DND-41 (cell line): ENCODE data around the gene TCF25.

Experiments
- ATAC-seq: fragments of 200-7000 bp; cut with Tn5 transposase; 3 replicates; pipeline ENCODE4 v1.9.1; 2021; ENCODE audit warnings: low read depth; ENCODE audit not compliant: insufficient read depth
- DNase-seq: peaks from one replicate; pipeline ENCODE4 v3.0.0-alpha.2; 2020
- H2AFZ ChIP-seq: 2 replicates; pipeline ENCODE4 v1.6.0; 2012; ENCODE audit warnings: low read depth, low read length
- H3K27ac ChIP-seq: 2 replicates; pipeline ENCODE4 v1.5.1; 2012; ENCODE audit warnings: low read length, inconsistent platforms
- H3K27me3 ChIP-seq: fragments of 200-600 bp; sonication (generic); 2 replicates; pipeline ENCODE4 v1.6.0; 2012; ENCODE audit warnings: low read length, mild to moderate bottlenecking, inconsistent platforms; ENCODE audit not compliant: insufficient read depth, poor library complexity
- H3K36me3 ChIP-seq: 2 replicates; pipeline ENCODE4 v1.5.1; 2012; ENCODE audit warnings: low read length, inconsistent platforms; ENCODE audit not compliant: insufficient read depth
- H3K4me1 ChIP-seq: 2 replicates; pipeline ENCODE4 v1.5.1; 2012; ENCODE audit warnings: mild to moderate bottlenecking, low read length; ENCODE audit not compliant: insufficient read depth
- H3K4me2 ChIP-seq: 2 replicates; pipeline ENCODE4 v1.6.0; 2012; ENCODE audit warnings: mild to moderate bottlenecking, moderate library complexity, low read length, inconsistent platforms; ENCODE audit not compliant: insufficient read depth
- H3K4me3 ChIP-seq, 2 experiments: fragments of 200-600 bp in 1 of 2; shearing (Covaris generic) in 1 of 2; 2 replicates each; pipeline ENCODE4 v1.5.1; 2012 to 2016; ENCODE audit warnings: inconsistent platforms in 2 of 2, low read length in 2 of 2, mild to moderate bottlenecking in 2 of 2, low read depth in 1 of 2, moderate library complexity in 1 of 2
- H3K79me2 ChIP-seq: 2 replicates; pipeline ENCODE4 v1.6.0; 2012; ENCODE audit warnings: low read length, inconsistent platforms; ENCODE audit not compliant: insufficient read depth
- H3K9ac ChIP-seq: 2 replicates; pipeline ENCODE4 v1.6.0; 2012; ENCODE audit warnings: low read depth, mild to moderate bottlenecking, inconsistent platforms, low read length, moderate library complexity
- H3K9me3 ChIP-seq: 2 replicates; pipeline ENCODE4 v1.5.1; 2012; ENCODE audit warnings: low read length, moderate library complexity, mild to moderate bottlenecking, inconsistent platforms; ENCODE audit not compliant: insufficient read depth, severe bottlenecking
- H4K20me1 ChIP-seq: 2 replicates; pipeline ENCODE4 v1.6.0; 2012; ENCODE audit warnings: low read length; ENCODE audit not compliant: insufficient read depth
- CTCF ChIP-seq: IDR thresholded peaks from 2 replicates; pipeline ENCODE4 v1.5.1; 2012; ENCODE audit warnings: borderline replicate concordance, low read length, moderate library complexity, mild to moderate bottlenecking; ENCODE audit not compliant: poor library complexity, severe bottlenecking; ENCODE audit errors: extremely low read depth
- EZH2 ChIP-seq: IDR thresholded peaks from 3 replicates; pipeline ENCODE4 v1.6.1; 2012; ENCODE audit warnings: borderline replicate concordance, low read depth, mild to moderate bottlenecking, moderate library complexity, low read length, inconsistent platforms; ENCODE audit not compliant: severe bottlenecking

The TCF25 gene

GRCh38 chr16:89909777-89910716, 36.7 kb downstream of the TCF25 start:
- H3K27me3 ChIP-seq, result no peaks in the 10 kb centered on the region
- no peaks in the 10 kb centered on the region for H3K4me1 ChIP-seq
- H2AFZ ChIP-seq, result no peak overlapping the region
- no peak overlapping the region for H3K4me2 ChIP-seq
- H3K36me3 ChIP-seq, result peaks cover 65% of the 10 kb centered on the region
- peak; percentile 58 for DNase-seq
- no peaks in the 10 kb centered on the region for H3K79me2 ChIP-seq
- no peak overlapping the region for H3K27ac ChIP-seq
- TF ChIP-seq CTCF (peak; percentile 87), EZH2 (no peak)
- H4K20me1 ChIP-seq, result peaks cover 52% of the 10 kb centered on the region
- no peak overlapping the region for H3K9ac ChIP-seq
- no peak overlapping the region for H3K4me3 ChIP-seq
- ATAC-seq, result peak; percentile 72
- H3K9me3 ChIP-seq, result no peaks in the 10 kb centered on the region

- Histone ChIP-seq H3K36me3 (peaks cover 57% of the 10 kb centered on the region), H3K79me2 (no peaks in the 10 kb centered on the region), H3K4me1 (peaks cover 3% of the 10 kb centered on the region), H2AFZ (no peak overlapping the region), H4K20me1 (peaks cover 59% of the 10 kb centered on the region), H3K27me3 (no peaks in the 10 kb centered on the region), H3K27ac (no peak overlapping the region), H3K4me2 (no peak overlapping the region), H3K9ac (no peak overlapping the region), H3K4me3 (no peak overlapping the region), H3K9me3 (no peaks in the 10 kb centered on the region)
- ATAC-seq (0 out of 3 replicates have a peak, but pooled peaks have one; percentile 6), DNase-seq (no peak)
- TF ChIP-seq CTCF (no peak), EZH2 (no peak)
These were observed 37.4 kb downstream of the TCF25 start for GRCh38 chr16:89910717-89911354.

- Histone ChIP-seq H3K27ac (no peak overlapping the region), H3K9ac (no peak overlapping the region), H4K20me1 (peaks cover 62% of the 10 kb centered on the region), H3K4me2 (no peak overlapping the region), H3K9me3 (no peaks in the 10 kb centered on the region), H3K4me1 (peaks cover 9% of the 10 kb centered on the region), H3K36me3 (peaks cover 51% of the 10 kb centered on the region), H2AFZ (no peak overlapping the region), H3K27me3 (no peaks in the 10 kb centered on the region), H3K4me3 (no peak overlapping the region), H3K79me2 (no peaks in the 10 kb centered on the region)
- DNase-seq (no peak), ATAC-seq (no peak)
- TF ChIP-seq CTCF, result no peak
- TF ChIP-seq EZH2, result no peak
These were observed 38.0 kb downstream of the TCF25 start for GRCh38 chr16:89911375-89911774.
